Naive thymus-derived CD4-positive, alpha-beta T cell (primary cell): ENCODE results near the gene NCBP2. TPM values are rescaled to one million over a fixed set of nuclear protein-coding genes. Genes with fewer than 3 reads are reported as not detected.

ENCODE experiments used
- ATAC-seq: fragments of 150-1000 bp; cut with Tn5 transposase; 2 replicates; pipeline ENCODE4 v1.10.0; 2021; ENCODE audit warnings: mild to moderate bottlenecking, moderate library complexity
- CTCF ChIA-PET: fragments of 350-600 bp; sonication (Branson Sonifier 250); formaldehyde crosslinking; loops from one replicate; lab custom pipeline; 2021; ENCODE audit warnings: antibody characterized with exemption; lab: Charles Lee
- POLR2A ChIA-PET: fragments of 350-600 bp; sonication (Branson Sonifier 250); formaldehyde crosslinking; loops from one replicate; lab custom pipeline; 2021; ENCODE audit warnings: antibody characterized with exemption, inconsistent platforms; lab: Charles Lee
- DNase-seq, 9 donors: peaks; one replicate each; pipeline versions ENCODE4 v3.0.0 to v3.0.0-alpha.2; 2020 to 2022; ENCODE audit warnings: mixed read lengths in 1 of 9
- H3K27ac ChIP-seq: one replicate; pipeline ENCODE4 v1.7.0; 2013; ENCODE audit warnings: mild to moderate bottlenecking, low read depth, low read length, moderate library complexity
- H3K27me3 ChIP-seq, 2 donors: one replicate each; pipeline ENCODE4 v1.7.0; 2013; ENCODE audit warnings: low read length in 2 of 2, mild to moderate bottlenecking in 2 of 2, moderate library complexity in 2 of 2; ENCODE audit not compliant: control insufficient read depth in 2 of 2, insufficient read depth in 2 of 2
- H3K36me3 ChIP-seq, 3 experiments: 1 replicate in 2 of 3; 2 replicates in 1 of 3; pipeline ENCODE4 v1.7.0; 2013; ENCODE audit warnings: low read length in 3 of 3, mild to moderate bottlenecking in 3 of 3, moderate library complexity in 1 of 3; ENCODE audit not compliant: insufficient read depth in 3 of 3, control insufficient read depth in 2 of 3
- H3K4me1 ChIP-seq, 2 donors: one replicate each; pipeline ENCODE4 v1.7.0; 2013; ENCODE audit warnings: low read length in 2 of 2, mild to moderate bottlenecking in 2 of 2, moderate library complexity in 1 of 2; ENCODE audit not compliant: control insufficient read depth in 2 of 2, insufficient read depth in 2 of 2
- H3K4me3 ChIP-seq: 2 replicates; pipeline ENCODE4 v1.7.0; 2013; ENCODE audit warnings: mild to moderate bottlenecking, low read length
- H3K9me3 ChIP-seq, 3 experiments: 1 replicate in 2 of 3; 2 replicates in 1 of 3; pipeline ENCODE4 v1.7.0; 2013; ENCODE audit warnings: low read length in 3 of 3; ENCODE audit not compliant: control insufficient read depth in 2 of 3
- H3K27ac Mint-ChIP-seq, 9 donors: one replicate each; pipeline ENCODE4 v1.8.0; 2020 to 2022; ENCODE audit warnings: mixed read lengths in 9 of 9, mild to moderate bottlenecking in 8 of 9, moderate library complexity in 5 of 9, inconsistent platforms in 2 of 9
- H3K27me3 Mint-ChIP-seq, 5 donors: one replicate each; pipeline ENCODE4 v1.8.0; 2021 to 2022; ENCODE audit warnings: mixed read lengths in 5 of 5, mild to moderate bottlenecking in 1 of 5
- H3K36me3 Mint-ChIP-seq, 5 donors: one replicate each; pipeline ENCODE4 v1.8.0; 2020 to 2022; ENCODE audit warnings: mixed read lengths in 5 of 5, mild to moderate bottlenecking in 3 of 5, inconsistent platforms in 1 of 5
- H3K4me1 Mint-ChIP-seq, 7 donors: one replicate each; pipeline ENCODE4 v1.8.0; 2020 to 2022; ENCODE audit warnings: mixed read lengths in 7 of 7, mild to moderate bottlenecking in 3 of 7, inconsistent platforms in 1 of 7
- H3K4me3 Mint-ChIP-seq, 10 donors: one replicate each; pipeline ENCODE4 v1.8.0; 2020 to 2022; ENCODE audit warnings: mild to moderate bottlenecking in 10 of 10, mixed read lengths in 10 of 10, moderate library complexity in 6 of 10, inconsistent platforms in 2 of 10
- H3K9me3 Mint-ChIP-seq, 11 donors: one replicate each; pipeline ENCODE4 v1.8.0; 2020 to 2022; ENCODE audit warnings: mixed read lengths in 11 of 11, mild to moderate bottlenecking in 4 of 11, inconsistent platforms in 1 of 11, moderate library complexity in 1 of 11
- intact Hi-C, 2 donors: fragments of 100-400 bp; cut with micrococcal nuclease; formaldehyde crosslinking; loops; one replicate each; pipeline ENCODE4 v1.15.1; 2023
- polyA plus RNA-seq, 2 donors: library from polyadenylated mRNA; unstranded; fragments of 300-500 nt; fragmentation: Illumina TruSeq; gene quantifications; one replicate each; pipeline ENCODE4 v1.2.3, GENCODE V29; 2021
- total RNA-seq, 6 experiments: library from RNA in 5 of 6; stranded (reverse) in 5 of 6; gene quantifications; 1 replicate in 5 of 6; 2 replicates in 1 of 6; pipeline ENCODE4 v1.2.3 and lab custom pipeline; 2021 to 2026

NCBP2 gene
- total and polyA plus RNA-seq, 7 experiments from 2014 or later, result 42.9 to 96.9 (median 68.8) TPM

DNA sequence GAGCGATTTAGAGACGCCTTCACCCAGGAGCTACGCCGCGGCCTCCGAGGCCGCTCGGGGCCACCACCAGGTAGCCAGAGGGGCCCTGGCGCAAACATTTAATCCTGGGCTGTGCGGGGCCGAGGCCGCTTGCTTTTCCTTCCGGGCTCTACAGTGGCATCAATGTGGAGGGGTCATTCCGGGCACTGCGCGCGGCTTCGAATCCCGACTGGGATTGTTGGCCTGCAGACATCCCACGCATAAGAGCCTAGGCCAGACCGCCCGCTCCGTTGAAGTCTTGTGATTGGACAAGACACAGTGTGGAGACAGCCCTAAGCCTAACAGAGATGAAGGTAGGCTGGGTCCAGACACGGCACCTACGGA lies 568 bp upstream of the NCBP2 start:
- intact Hi-C loops, result loop anchor here (1.0 to 2.0 kb wide), 12 partner anchors 26 to 624 kb away; partner anchors contain the start of genes CEP19 (in 2 of the 2), FBXO45 (in 2 of the 2), PIGX (in 2 of the 2) and RNF168 (in 2 of the 2)
- Mint-ChIP-seq H3K9me3 (peaks cover 0 to 5% (median 0%) of the 10 kb centered on the region in 11 donors), H3K4me3 (peak overlapping the region; percentile 91 to 99 (median 98)), H3K27ac (peak overlapping the region; percentile 74 to 100 (median 93)), H3K27me3 (peaks cover 0 to 5% (median 0%) of the 10 kb centered on the region in 5 donors), H3K4me1 (peaks cover 30 to 60% (median 49%) of the 10 kb centered on the region in 7 donors), H3K36me3 (peaks cover 2 to 17% (median 10%) of the 10 kb centered on the region in 5 donors)
- H3K4me3 ChIP-seq, result peak overlapping the region; percentile 100
- no peak for ATAC-seq
- DNase-seq, result no peak
- peaks cover 16 to 20% of the 10 kb centered on the region in 2 donors for H3K4me1 ChIP-seq
- H3K36me3 ChIP-seq, result peaks cover 0 to 29% (median 13%) of the 10 kb centered on the region in 3 experiments
- no peaks in the 10 kb centered on the region for H3K9me3 ChIP-seq
- ChIA-PET CTCF (interaction anchor here (0.9 to 1.5 kb wide), 4 partner anchors 72 to 511 kb away, joined by 3 to 4 read pairs (median 3); partner anchors contain the start of gene UBXN7), POLR2A (interaction anchor here (0.8 to 2.7 kb wide), 14 partner anchors 8 to 869 kb away, joined by 3 to 47 read pairs (median 4); partner anchors contain the start of genes FBXO45, PAK2, SENP5 and WDR53)
- H3K27ac ChIP-seq, result peak overlapping the region; percentile 94
- H3K27me3 ChIP-seq, result no peaks in the 10 kb centered on the region

DNA sequence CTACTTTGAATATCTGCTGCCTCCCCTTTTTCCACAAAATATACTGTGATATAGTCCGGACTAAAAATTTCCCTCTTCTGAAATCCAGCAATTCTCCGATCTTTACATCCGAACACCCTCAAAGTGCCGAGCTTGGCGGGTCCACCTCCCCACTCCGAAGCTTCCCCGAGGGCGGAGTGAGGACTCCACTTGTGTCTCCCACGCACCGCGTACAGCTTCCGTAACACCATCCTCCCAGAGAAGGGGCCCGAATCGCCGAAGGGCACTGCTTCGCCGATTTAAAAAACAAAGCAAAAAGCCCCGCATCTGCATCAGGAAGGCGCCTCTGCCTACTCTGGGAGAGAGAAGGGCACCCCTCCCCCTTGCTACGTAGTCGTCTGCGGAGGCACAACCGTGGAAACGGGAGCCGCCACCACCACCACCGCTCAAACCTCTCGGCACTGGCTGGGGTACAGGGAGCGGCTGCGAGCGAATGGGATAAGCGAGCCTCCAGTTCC lies 551 bp downstream of the NCBP2 start:
- peaks cover 30 to 64% (median 49%) of the 10 kb centered on the region in 7 donors for H3K4me1 Mint-ChIP-seq
- Histone ChIP-seq H3K4me1 (peaks cover 16 to 20% of the 10 kb centered on the region in 2 donors), H3K36me3 (peaks cover 7 to 40% (median 21%) of the 10 kb centered on the region in 3 experiments), H3K27me3 (no peaks in the 10 kb centered on the region), H3K27ac (peak overlapping the region; percentile 94), H3K9me3 (no peaks in the 10 kb centered on the region), H3K4me3 (peak overlapping the region; percentile 100)
- peak overlapping the region; percentile 94 to 99 (median 98) for H3K4me3 Mint-ChIP-seq
- ChIA-PET CTCF (interaction anchor here (1.2 to 1.5 kb wide), 3 partner anchors 29 to 201 kb away, joined by 3 to 4 read pairs (median 3); no protein-coding TSS in a partner anchor), POLR2A (interaction anchor here (0.6 to 2.7 kb wide), 22 partner anchors 10 to 1671 kb away, joined by 3 to 47 read pairs (median 3); partner anchors contain the start of genes FBXO45, NRROS, PAK2 and RNF168)
- peaks cover 10 to 28% (median 21%) of the 10 kb centered on the region in 5 donors for H3K36me3 Mint-ChIP-seq
- peaks cover 0 to 5% (median 0%) of the 10 kb centered on the region in 11 donors for H3K9me3 Mint-ChIP-seq
- DNase-seq (peak in 8 of 9 donors; percentile 40 to 77 (median 66)), ATAC-seq (peak; percentile 55)
- H3K27ac Mint-ChIP-seq, result peak overlapping the region; percentile 96 to 100 (median 98)
- intact Hi-C loops, result loop anchor here (1.0 to 2.0 kb wide), 12 partner anchors 28 to 623 kb away; partner anchors contain the start of genes CEP19 (in 2 of the 2), FBXO45 (in 2 of the 2), PIGX (in 2 of the 2) and RNF168 (in 2 of the 2)
- H3K27me3 Mint-ChIP-seq, result peaks cover 0 to 5% (median 0%) of the 10 kb centered on the region in 5 donors

DNA sequence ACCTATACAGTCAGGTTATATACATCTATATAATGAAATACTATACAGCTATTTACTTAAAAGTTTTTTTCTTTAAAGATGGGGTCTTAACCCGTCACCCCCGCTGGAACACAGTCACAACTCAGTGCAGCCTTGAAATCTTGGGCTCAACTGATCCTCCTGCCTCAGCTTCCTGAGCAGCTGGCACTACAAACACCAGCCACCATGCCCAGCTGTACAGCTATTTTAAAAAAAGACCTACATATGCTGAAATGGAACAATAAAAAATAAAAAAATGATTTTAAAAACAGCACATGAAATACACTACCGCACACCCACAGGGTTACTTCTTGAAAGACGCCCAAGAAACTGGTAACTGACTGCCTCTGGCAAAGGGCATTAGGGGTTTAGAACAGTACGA lies 3.8 kb downstream of the NCBP2 start:
- Mint-ChIP-seq H3K27me3 (peaks cover 0 to 5% (median 0%) of the 10 kb centered on the region in 5 donors), H3K4me1 (peaks cover 19 to 49% (median 36%) of the 10 kb centered on the region in 7 donors), H3K9me3 (peaks cover 0 to 5% (median 0%) of the 10 kb centered on the region in 11 donors), H3K4me3 (peak overlapping the region in 1 of 10 donors; percentile 18), H3K27ac (peak overlapping the region in 5 of 9 donors; percentile 38 to 88 (median 54)), H3K36me3 (peaks cover 11 to 40% (median 25%) of the 10 kb centered on the region in 5 donors)
- CTCF ChIA-PET, result no interaction called here
- no peaks in the 10 kb centered on the region for H3K9me3 ChIP-seq
- DNase-seq (no peak), ATAC-seq (no peak)
- POLR2A ChIA-PET, result no interaction called here
- H3K36me3 ChIP-seq, result peaks cover 18 to 68% (median 38%) of the 10 kb centered on the region in 3 experiments
- intact Hi-C loops, result no loop called here
- no peaks in the 10 kb centered on the region for H3K27me3 ChIP-seq
- H3K4me1 ChIP-seq, result peaks cover 12 to 18% of the 10 kb centered on the region in 2 donors
- H3K4me3 ChIP-seq, result no peak overlapping the region
- H3K27ac ChIP-seq, result no peak overlapping the region

GRCh38 chr3:196938124-196938523 lies 4.2 kb downstream of the NCBP2 start:
- DNase-seq, result no peak
- CTCF ChIA-PET, result no interaction called here

GRCh38 chr3:196936288-196936687 lies 6.0 kb downstream of the NCBP2 start:
- peak overlapping the region in 1 of 9 donors; percentile 43 for H3K27ac Mint-ChIP-seq
- no peak overlapping the region for H3K4me3 Mint-ChIP-seq
- CTCF ChIA-PET, result no interaction called here
- H3K4me1 ChIP-seq, result peaks cover 4 to 7% of the 10 kb centered on the region in 2 donors
- no peak overlapping the region for H3K27ac ChIP-seq
- ATAC-seq (no peak), DNase-seq (no peak)
- H3K4me3 ChIP-seq, result no peak overlapping the region
- H3K9me3 Mint-ChIP-seq, result no peaks in the 10 kb centered on the region
- peaks cover 11 to 49% (median 26%) of the 10 kb centered on the region in 5 donors for H3K36me3 Mint-ChIP-seq
- peaks cover 5 to 29% (median 18%) of the 10 kb centered on the region in 7 donors for H3K4me1 Mint-ChIP-seq
- intact Hi-C loops, result no loop called here
- no peaks in the 10 kb centered on the region for H3K27me3 ChIP-seq
- no peaks in the 10 kb centered on the region for H3K27me3 Mint-ChIP-seq
- peaks cover 18 to 74% (median 40%) of the 10 kb centered on the region in 3 experiments for H3K36me3 ChIP-seq
- no peaks in the 10 kb centered on the region for H3K9me3 ChIP-seq
- POLR2A ChIA-PET, result no interaction called here

More at GRCh38 chr3:196938124-196938523, 4.2 kb downstream of the NCBP2 start:
- H3K27me3 Mint-ChIP-seq, result peaks cover 0 to 5% (median 0%) of the 10 kb centered on the region in 5 donors
- Histone ChIP-seq H3K36me3 (peaks cover 18 to 71% (median 38%) of the 10 kb centered on the region in 3 experiments), H3K27ac (no peak overlapping the region), H3K4me3 (no peak overlapping the region), H3K4me1 (peaks cover 7 to 13% of the 10 kb centered on the region in 2 donors), H3K9me3 (no peaks in the 10 kb centered on the region), H3K27me3 (no peaks in the 10 kb centered on the region)
- POLR2A ChIA-PET, result no interaction called here
- intact Hi-C loops, result no loop called here
- peaks cover 0 to 5% (median 0%) of the 10 kb centered on the region in 11 donors for H3K9me3 Mint-ChIP-seq
- H3K4me3 Mint-ChIP-seq, result no peak overlapping the region
- peaks cover 11 to 37% (median 25%) of the 10 kb centered on the region in 5 donors for H3K36me3 Mint-ChIP-seq
- H3K27ac Mint-ChIP-seq, result peak overlapping the region in 5 of 9 donors; percentile 32 to 57 (median 42)
- peaks cover 14 to 45% (median 31%) of the 10 kb centered on the region in 7 donors for H3K4me1 Mint-ChIP-seq
- no peak for ATAC-seq

- Mint-ChIP-seq H3K27ac (peak overlapping the region in 2 of 9 donors; percentile 9 to 38), H3K9me3 (no peaks in the 10 kb centered on the region), H3K36me3 (peaks cover 14 to 54% (median 24%) of the 10 kb centered on the region in 5 donors), H3K4me1 (peaks cover 0 to 8% (median 0%) of the 10 kb centered on the region in 7 donors), H3K27me3 (no peaks in the 10 kb centered on the region), H3K4me3 (no peak overlapping the region)
- Histone ChIP-seq H3K36me3 (peaks cover 18 to 80% (median 36%) of the 10 kb centered on the region in 3 experiments), H3K27ac (no peak overlapping the region), H3K27me3 (no peaks in the 10 kb centered on the region), H3K4me1 (no peaks in the 10 kb centered on the region), H3K9me3 (no peaks in the 10 kb centered on the region), H3K4me3 (no peak overlapping the region)
- DNase-seq (no peak), ATAC-seq (no peak)
- ChIA-PET POLR2A (no interaction called here), CTCF (no interaction called here)
- intact Hi-C loops, result no loop called here
These were observed 9.7 kb downstream of the NCBP2 start for GRCh38 chr3:196932600-196932999.
